Kidney (tissue), 14 donors: ENCODE measurements around the gene ARL14EPL. TPM values are rescaled to one million over a fixed set of nuclear protein-coding genes. Genes with fewer than 3 reads are reported as not detected.
A peak's percentile ranks its signal among the peaks of the same experiment; 100 is the strongest.

ENCODE experiments used
- DNase-seq, 5 donors: peaks; one replicate each; pipeline ENCODE4 v3.0.0-alpha.2; 2013 to 2020
- FAIRE-seq: peaks from 2 replicates; lab custom pipeline; 2012; peaks lifted over from hg19 to GRCh38; lab: Jason Lieb, UNC
- H3K27ac ChIP-seq, 2 donors: one replicate each; pipeline ENCODE4 v1.7.0; 2013; ENCODE audit warnings: low read depth in 2 of 2, low read length in 2 of 2, inconsistent platforms in 1 of 2
- H3K27me3 ChIP-seq: one replicate; pipeline ENCODE4 v1.7.1; 2013; ENCODE audit warnings: low read length, inconsistent platforms; ENCODE audit not compliant: control insufficient read depth, insufficient read depth
- H3K36me3 ChIP-seq, 3 donors: one replicate each; pipeline versions ENCODE4 v1.7.0 to v1.7.1; 2013; ENCODE audit warnings: low read length in 3 of 3, control low read depth in 1 of 3, inconsistent platforms in 1 of 3; ENCODE audit not compliant: insufficient read depth in 3 of 3, control insufficient read depth in 2 of 3
- H3K4me1 ChIP-seq, 3 donors: one replicate each; pipeline versions ENCODE4 v1.7.0 to v1.7.1; 2013; ENCODE audit warnings: low read length in 3 of 3, inconsistent platforms in 1 of 3, low read depth in 1 of 3; ENCODE audit not compliant: control insufficient read depth in 2 of 3, insufficient read depth in 2 of 3
- H3K4me3 ChIP-seq, 3 donors: one replicate each; pipeline versions ENCODE4 v1.7.0 to v1.8.1; 2013; ENCODE audit warnings: low read length in 3 of 3, control low read depth in 1 of 3, inconsistent platforms in 1 of 3
- H3K9ac ChIP-seq, 3 donors: one replicate each; pipeline versions ENCODE4 v1.7.0 to v1.7.1; 2013; ENCODE audit warnings: low read length in 3 of 3, control low read depth in 1 of 3, inconsistent platforms in 1 of 3
- H3K9me3 ChIP-seq, 3 donors: one replicate each; pipeline versions ENCODE4 v1.7.0 to v1.7.1; 2013; ENCODE audit warnings: low read length in 3 of 3, control low read depth in 1 of 3, inconsistent platforms in 1 of 3; ENCODE audit not compliant: control insufficient read depth in 2 of 3, insufficient read depth in 1 of 3
- intact Hi-C: fragments of 100-400 bp; cut with DNase I; formaldehyde crosslinking; loops from one replicate; pipeline ENCODE4 v1.11.1; 2022
- polyA plus RNA-seq: library from polyadenylated mRNA; stranded (reverse); fragments of 350-450 nt; fragmentation: Illumina TruSeq; extraction: RNeasy Lipid Tissue Mini Kit (QIAGEN cat#74804); gene quantifications from one replicate; pipeline ENCODE4 v1.2.3, GENCODE V29; 2014; ENCODE audit warnings: low read depth, low replicate concordance; ENCODE audit not compliant: insufficient read depth
- total RNA-seq: library from RNA; stranded (reverse); fragmentation: NEBNext Ultra II Directional; extraction: Animal tissue kit (Norgen Biotek cat#: 25700); gene quantifications from one replicate; pipeline ENCODE4 v1.2.1, GENCODE V29; 2021
- TF ChIP-seq, protein P1 (sequence below): IDR thresholded peaks from 3 replicates; pipeline ENCODE4 v1.5.1; 2012; ENCODE audit warnings: mild to moderate bottlenecking, moderate library complexity, borderline replicate concordance; ENCODE audit not compliant: insufficient read depth; ENCODE audit errors: extremely low read depth
- donor health status: control.
- donor health status: control.
- donor health status: control.
- donor health status: control.
- donor health status: control.
- donor health status: DM: yes; HTN: yes; CAD: no.
- donor health status: Normal renal cell carcinoma (clear cell type).

ARL14EPL gene
- total and polyA plus RNA-seq, 2 donors from 2014 or later, result not detected

DNA sequence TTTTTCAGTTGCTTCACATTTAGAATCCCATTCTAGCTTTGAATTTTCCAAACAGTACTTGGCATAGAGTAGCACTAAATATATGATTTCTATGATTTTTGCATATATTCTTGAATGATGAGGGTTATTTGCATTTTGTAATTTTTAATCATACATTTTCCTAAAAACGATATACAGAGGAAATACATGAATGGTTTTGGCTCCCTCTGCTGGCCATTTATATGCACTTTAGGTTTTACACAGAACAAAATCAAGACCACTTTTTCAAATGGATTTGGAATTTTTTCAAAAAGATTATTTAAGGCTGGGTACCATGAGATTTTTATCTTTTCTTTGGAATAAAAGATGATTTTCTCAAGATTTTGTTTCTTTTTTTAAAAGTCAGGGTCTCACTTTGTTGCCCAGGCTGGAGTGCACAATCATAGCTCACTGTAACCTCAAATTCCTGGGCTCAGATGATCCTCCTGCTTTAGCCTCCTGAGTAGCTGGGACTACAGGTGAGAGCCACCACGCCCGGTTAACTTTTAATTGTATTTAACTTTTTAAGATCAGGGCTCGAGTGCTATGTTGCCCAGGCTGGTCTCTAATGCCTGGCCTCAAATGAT lies 35.9 kb downstream of the ARL14EPL start:
- Histone ChIP-seq H3K9ac (no peak overlapping the region), H3K27me3 (no peaks in the 10 kb centered on the region), H3K4me3 (no peak overlapping the region), H3K9me3 (no peaks in the 10 kb centered on the region), H3K27ac (no peak overlapping the region), H3K36me3 (no peaks in the 10 kb centered on the region), H3K4me1 (no peaks in the 10 kb centered on the region)
- peak; percentile 86 for FAIRE-seq
- intact Hi-C loops, result no loop called here
- TF ChIP-seq, protein P1, sequence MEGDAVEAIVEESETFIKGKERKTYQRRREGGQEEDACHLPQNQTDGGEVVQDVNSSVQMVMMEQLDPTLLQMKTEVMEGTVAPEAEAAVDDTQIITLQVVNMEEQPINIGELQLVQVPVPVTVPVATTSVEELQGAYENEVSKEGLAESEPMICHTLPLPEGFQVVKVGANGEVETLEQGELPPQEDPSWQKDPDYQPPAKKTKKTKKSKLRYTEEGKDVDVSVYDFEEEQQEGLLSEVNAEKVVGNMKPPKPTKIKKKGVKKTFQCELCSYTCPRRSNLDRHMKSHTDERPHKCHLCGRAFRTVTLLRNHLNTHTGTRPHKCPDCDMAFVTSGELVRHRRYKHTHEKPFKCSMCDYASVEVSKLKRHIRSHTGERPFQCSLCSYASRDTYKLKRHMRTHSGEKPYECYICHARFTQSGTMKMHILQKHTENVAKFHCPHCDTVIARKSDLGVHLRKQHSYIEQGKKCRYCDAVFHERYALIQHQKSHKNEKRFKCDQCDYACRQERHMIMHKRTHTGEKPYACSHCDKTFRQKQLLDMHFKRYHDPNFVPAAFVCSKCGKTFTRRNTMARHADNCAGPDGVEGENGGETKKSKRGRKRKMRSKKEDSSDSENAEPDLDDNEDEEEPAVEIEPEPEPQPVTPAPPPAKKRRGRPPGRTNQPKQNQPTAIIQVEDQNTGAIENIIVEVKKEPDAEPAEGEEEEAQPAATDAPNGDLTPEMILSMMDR, result peak; percentile 76
- peak in 3 of 5 donors; percentile 21 to 77 (median 58) for DNase-seq

DNA sequence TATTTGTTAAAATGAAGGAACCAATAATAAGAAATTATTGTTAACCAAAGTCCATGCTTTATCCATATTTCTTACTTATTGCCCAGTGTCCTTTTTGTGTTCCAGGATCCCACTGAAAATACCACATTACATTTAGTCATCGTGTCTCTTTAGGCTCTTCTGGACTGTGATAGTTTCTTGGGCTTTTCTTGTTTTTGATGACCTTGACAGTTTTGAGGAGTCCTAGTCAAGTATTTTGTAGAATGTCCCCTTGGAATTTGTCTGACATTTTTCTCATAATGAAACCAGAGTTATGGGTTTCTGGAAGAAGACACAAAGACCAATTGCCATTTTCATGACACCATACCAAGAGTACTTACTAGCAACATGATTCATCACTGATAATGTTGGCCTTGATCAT lies 38.9 kb downstream of the ARL14EPL start:
- Histone ChIP-seq H3K9ac (no peak overlapping the region), H3K4me3 (no peak overlapping the region), H3K27ac (no peak overlapping the region), H3K27me3 (no peaks in the 10 kb centered on the region), H3K36me3 (no peaks in the 10 kb centered on the region), H3K4me1 (no peaks in the 10 kb centered on the region), H3K9me3 (no peaks in the 10 kb centered on the region)
- DNase-seq, result no peak
- TF ChIP-seq, protein P1, result no peak
- no peak for FAIRE-seq
- intact Hi-C loops, result no loop called here

DNA sequence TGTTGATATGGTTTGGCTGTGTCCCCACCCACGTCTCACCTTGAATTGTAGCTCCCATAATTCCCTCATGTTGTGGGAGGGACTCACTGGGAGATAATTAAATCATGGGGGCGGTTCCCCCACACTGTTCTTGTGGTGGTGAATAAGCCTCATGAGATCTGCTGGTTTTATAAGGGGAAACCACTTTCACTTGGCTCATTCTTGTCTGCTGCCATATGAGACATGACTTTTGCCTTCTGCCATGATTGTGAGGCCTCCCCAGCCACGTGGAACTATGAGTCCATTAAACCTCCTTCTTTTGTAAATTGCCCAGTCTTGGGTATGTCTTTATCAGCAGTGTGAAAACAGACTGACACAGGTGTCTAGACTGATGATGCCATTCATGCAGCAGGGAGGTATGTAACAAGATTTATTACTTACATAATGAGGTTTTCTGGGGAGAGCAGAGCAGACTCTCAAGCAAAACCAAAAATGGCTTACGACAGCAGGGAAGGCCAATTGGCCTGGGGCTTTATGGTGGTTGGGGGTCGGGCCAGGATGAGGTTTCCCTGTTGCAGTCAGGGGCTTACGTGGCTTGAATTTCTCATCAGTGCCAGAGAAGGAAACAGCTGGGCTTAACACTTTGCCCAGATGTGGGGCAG lies 43.0 kb downstream of the ARL14EPL start:
- Histone ChIP-seq H3K9me3 (no peaks in the 10 kb centered on the region), H3K27me3 (no peaks in the 10 kb centered on the region), H3K9ac (no peak overlapping the region), H3K4me3 (no peak overlapping the region), H3K36me3 (no peaks in the 10 kb centered on the region), H3K4me1 (no peaks in the 10 kb centered on the region), H3K27ac (no peak overlapping the region)
- peak in 3 of 5 donors; percentile 17 to 33 (median 18) for DNase-seq
- intact Hi-C loops, result no loop called here
- no peak for FAIRE-seq
- TF ChIP-seq, protein P1, result no peak
